DND-41 (cell line): Measurements from ENCODE around the gene PREX1.

Experiments used
- CTCF ChIP-seq: IDR thresholded peaks from 2 replicates; pipeline ENCODE4 v1.5.1; 2012; ENCODE audit warnings: borderline replicate concordance, low read length, moderate library complexity, mild to moderate bottlenecking; ENCODE audit not compliant: poor library complexity, severe bottlenecking; ENCODE audit errors: extremely low read depth
- EZH2 ChIP-seq: IDR thresholded peaks from 3 replicates; pipeline ENCODE4 v1.6.1; 2012; ENCODE audit warnings: borderline replicate concordance, low read depth, mild to moderate bottlenecking, moderate library complexity, low read length, inconsistent platforms; ENCODE audit not compliant: severe bottlenecking

- TF ChIP-seq CTCF (no peak), EZH2 (no peak)
Observed at GRCh38 chr20:48672324-48672723, 155.5 kb downstream of the PREX1 start.
